Right lobe of liver (tissue), 6 donors: Measurements from ENCODE around the gene SAMD1. TPM values are rescaled to one million over a fixed set of nuclear protein-coding genes. Genes with fewer than 3 reads are reported as not detected.
"Not testable (repeated sequence)": the region's sequence is repeated elsewhere in the genome, so short reads cannot be mapped to it uniquely, and the experiment has no call there.

Experiments
- ATAC-seq, 4 donors: fragments of 200-7000 bp; cut with Tn5 transposase; one replicate each; pipeline ENCODE4 v1.9.1; 2020; ENCODE audit warnings: mild to moderate bottlenecking in 4 of 4, moderate library complexity in 4 of 4
- DNase-seq, 3 donors: peaks; one replicate each; pipeline ENCODE4 v3.0.0-alpha.2; 2020
- H3K27ac ChIP-seq, 3 donors: fragments of 200-600 bp; one replicate each; pipeline ENCODE4 v1.8.0; 2022
- H3K27me3 ChIP-seq, 2 donors: fragments of 200-600 bp; one replicate each; pipeline ENCODE4 v1.8.0; 2022
- H3K36me3 ChIP-seq, 4 donors: fragments of 200-600 bp; sonication (generic) in 1 of 4; one replicate each; pipeline versions ENCODE4 v1.5.1 to v1.8.0; 2017 to 2022; ENCODE audit warnings: control low read depth in 1 of 4
- H3K4me1 ChIP-seq, 4 donors: fragments of 200-600 bp; sonication (generic) in 1 of 4; one replicate each; pipeline versions ENCODE4 v1.5.1 to v1.8.0; 2017 to 2022; ENCODE audit warnings: control low read depth in 1 of 4
- H3K4me3 ChIP-seq, 3 donors: fragments of 200-600 bp; one replicate each; pipeline ENCODE4 v1.8.0; 2022
- H3K9me3 ChIP-seq, 4 donors: fragments of 200-600 bp; sonication (generic) in 1 of 4; one replicate each; pipeline versions ENCODE4 v1.5.1 to v1.8.0; 2017 to 2022; ENCODE audit warnings: control low read depth in 1 of 4
- CTCF ChIP-seq, 4 donors: fragments of 200-600 bp in 3 of 4; fragments of 450-650 bp in 1 of 4; IDR thresholded peaks; one replicate each; pipeline versions ENCODE4 v1.5.1 to v1.8.0; 2016 to 2022; ENCODE audit warnings: antibody characterized with exemption in 4 of 4, mild to moderate bottlenecking in 2 of 4
- POLR2A ChIP-seq: fragments of 450-650 bp; IDR thresholded peaks from one replicate; pipeline ENCODE4 v1.6.1; 2017; ENCODE audit warnings: antibody characterized with exemption, mild to moderate bottlenecking
- WGBS: methylation state at CpG from one replicate; pipeline ENCODE4 v1.1.6; 2018; ENCODE audit warnings: low coverage, low lambda C conversion rate; ENCODE audit not compliant: insufficient coverage; ENCODE audit errors: missing lambda C conversion rate; 5-methylcytosine and 5-hydroxymethylcytosine counted together
- intact Hi-C, 2 donors: fragments of 100-400 bp; cut with DNase I; formaldehyde crosslinking; loops; one replicate each; pipeline versions ENCODE4 v1.11.2 to v1.14.1; 2022
- total RNA-seq, 6 experiments: library from RNA; depleted of rRNA in 2 of 6; stranded (reverse); fragments of >200 nt in 2 of 6; fragmentation: NEBNext Ultra II Directional in 3 of 6; extraction: Animal tissue kit (Norgen Biotek cat#: 25700) in 3 of 6; gene quantifications; one replicate each; pipeline versions ENCODE4 v1.1.0 to v1.2.4, GENCODE V29; 2016 to 2023
- donor health status: DM: no; HTN: yes; CAD: no.
- donor health status: DM: no; HTN: no; CAD: no.
- donor health status: DM: no; HTN: no; CAD: no.
- donor health status: DM: no; HTN: yes; CAD: no.
- donor health status: DM: no; HTN: yes; CAD: no.

Gene SAMD1
- total RNA-seq, 6 experiments from 2014 or later: 10.0 to 25.3 (median 15.6) TPM

- peak in 2 of 3 donors; percentile 47 to 62 for DNase-seq
- Histone ChIP-seq H3K27ac (no peak overlapping the region), H3K36me3 (no peaks in the 10 kb centered on the region), H3K4me3 (no peak overlapping the region), H3K27me3 (no peaks in the 10 kb centered on the region), H3K4me1 (no peaks in the 10 kb centered on the region), H3K9me3 (no peaks in the 10 kb centered on the region)
- 63% methylated on average over 7 of the region's 8 CpGs for WGBS
- ATAC-seq: peak; percentile 81 to 92 (median 86)
- TF ChIP-seq CTCF (IDR thresholded peaks at IDR 0.05): peak; percentile 58 to 93 (median 84)
- TF ChIP-seq POLR2A: no peak
- intact Hi-C loops: loop anchor here in 1 of 2 donors (10.0 kb wide), 1 partner anchor 164 kb away; no protein-coding TSS in a partner anchor
These were observed 42.0 kb downstream of the SAMD1 start for GRCh38 chr19:14048443-14049153.

GRCh38 chr19:14047866-14048265 lies 42.7 kb downstream of the SAMD1 start:
- H3K36me3 ChIP-seq, H3K27ac ChIP-seq, ATAC-seq, H3K9me3 ChIP-seq, DNase-seq, H3K27me3 ChIP-seq, H3K4me3 ChIP-seq, H3K4me1 ChIP-seq: not testable (repeated sequence)
- 95% methylated on average over 8 of the region's 10 CpGs for WGBS
- intact Hi-C loops: loop anchor here in 1 of 2 donors (10.0 kb wide), 1 partner anchor 163 kb away; no protein-coding TSS in a partner anchor

GRCh38 chr19:14042659-14043608 lies 47.6 kb downstream of the SAMD1 start:
- 59% methylated on average over 8 of the region's 19 CpGs for WGBS
- peak; percentile 82 to 92 (median 87) for ATAC-seq
- not testable (repeated sequence) for H3K9me3 ChIP-seq, H3K27ac ChIP-seq, H3K4me3 ChIP-seq, H3K27me3 ChIP-seq, H3K36me3 ChIP-seq, H3K4me1 ChIP-seq, DNase-seq
- TF ChIP-seq CTCF (IDR thresholded peaks at IDR 0.05): peak; percentile 46 to 63 (median 54)
- intact Hi-C loops: loop anchor here in 1 of 2 donors (10.0 kb wide), 1 partner anchor 158 kb away; no protein-coding TSS in a partner anchor

DNA sequence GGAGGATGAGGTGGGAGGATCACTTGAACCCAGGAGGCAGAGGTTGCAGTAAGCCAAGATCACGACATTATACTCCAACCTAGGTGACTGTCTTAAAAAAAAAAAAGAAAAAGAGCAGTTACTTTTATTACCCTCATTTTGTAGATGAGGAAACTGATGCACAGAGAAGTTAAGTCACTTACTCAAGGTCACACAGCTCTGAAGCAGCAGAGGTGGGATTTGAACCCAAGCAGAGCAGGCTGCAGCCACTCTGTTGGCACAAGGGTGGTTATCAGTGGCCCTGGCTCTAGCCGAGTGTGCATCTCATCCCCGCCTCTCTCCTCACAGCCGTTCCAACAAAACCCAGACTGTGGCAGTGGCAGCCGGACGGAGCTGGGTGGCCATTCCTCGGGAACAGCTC lies 51.4 kb downstream of the SAMD1 start:
- WGBS: 93% methylated on average over 1 of the region's 7 CpGs
- no peak for TF ChIP-seq CTCF (IDR thresholded peaks at IDR 0.05)
- TF ChIP-seq POLR2A: no peak
- Histone ChIP-seq H3K27ac (no peak overlapping the region), H3K27me3 (no peaks in the 10 kb centered on the region), H3K4me3 (no peak overlapping the region), H3K4me1 (no peaks in the 10 kb centered on the region), H3K36me3 (no peaks in the 10 kb centered on the region), H3K9me3 (no peaks in the 10 kb centered on the region)
- DNase-seq: no peak
- no peak for ATAC-seq
- intact Hi-C loops: no loop called here

Other genes with a start within 250 kb of the SAMD1 start
- not detected for gene NANOS3, start 213.6 kb downstream of the SAMD1 start, total RNA-seq
- 1 to 10 TPM in 4 of 6 experiments, under 1 TPM in 2; 0.34 to 3.7 (median 1.2) TPM for gene BRME1, start 184.6 kb downstream of the SAMD1 start, total RNA-seq
- gene CC2D1A, start 184.6 kb downstream of the SAMD1 start, total RNA-seq: 10 to 100 TPM; 16.5 to 29.8 (median 18.1) TPM
- gene PODNL1, start 152.3 kb downstream of the SAMD1 start, total RNA-seq: under 1 TPM in 2 of 6 experiments, not detected in 4; 0.19 to 0.33 TPM
- 1 to 10 TPM; 5.6 to 8.7 (median 7.7) TPM for gene DCAF15, start 138.2 kb downstream of the SAMD1 start, total RNA-seq
- 1 to 10 TPM; 2.5 to 9.3 (median 5.7) TPM for gene RFX1, start 84.4 kb downstream of the SAMD1 start, total RNA-seq
- not detected for gene RLN3, start 62.6 kb downstream of the SAMD1 start, total RNA-seq
- gene IL27RA, start 59.0 kb downstream of the SAMD1 start, total RNA-seq: 1 to 10 TPM; 1.1 to 3.0 (median 1.5) TPM
- gene PALM3, start 28.7 kb downstream of the SAMD1 start, total RNA-seq: 10 to 100 TPM in 4 of 6 experiments, 1 to 10 TPM in 2; 5.3 to 33.9 (median 17.0) TPM
- gene MISP3, start 18.0 kb downstream of the SAMD1 start, total RNA-seq: 10 to 100 TPM in 1 of 6 experiments, 1 to 10 TPM in 5; 3.6 to 12.0 (median 6.1) TPM
- gene C19orf67, start 5.0 kb downstream of the SAMD1 start, total RNA-seq: under 1 TPM in 1 of 6 experiments, not detected in 5; 0.27 TPM
- 10 to 100 TPM; 54.8 to 87.5 (median 63.1) TPM for gene PRKACA, start 27.0 kb upstream of the SAMD1 start, total RNA-seq
- 1 to 10 TPM in 2 of 6 experiments, under 1 TPM in 4; 0.24 to 5.3 (median 0.61) TPM for gene ASF1B, start 45.8 kb upstream of the SAMD1 start, total RNA-seq
- 1 to 10 TPM in 3 of 6 experiments, under 1 TPM in 3; 0.46 to 4.6 (median 1.3) TPM for gene ADGRL1, start 115.4 kb upstream of the SAMD1 start, total RNA-seq